ENCODE results near the gene RALGPS1. TPM values are rescaled to one million over a fixed set of nuclear protein-coding genes. Genes with fewer than 3 reads are reported as not detected.

RALGPS1 gene
- total RNA-seq, 1 experiment from 2014 or later, result 0.03 TPM

- no peak for DNase-seq
- H3K27me3 ChIP-seq, result no peaks in the 10 kb centered on the region
- no peak overlapping the region for H3K4me3 ChIP-seq
- peaks cover 14% of the 10 kb centered on the region for H3K36me3 ChIP-seq
- no peaks in the 10 kb centered on the region for H3K9me3 ChIP-seq
These were observed 27.7 kb upstream of the RALGPS1 start for GRCh38 chr9:126886897-126887296.

DNA sequence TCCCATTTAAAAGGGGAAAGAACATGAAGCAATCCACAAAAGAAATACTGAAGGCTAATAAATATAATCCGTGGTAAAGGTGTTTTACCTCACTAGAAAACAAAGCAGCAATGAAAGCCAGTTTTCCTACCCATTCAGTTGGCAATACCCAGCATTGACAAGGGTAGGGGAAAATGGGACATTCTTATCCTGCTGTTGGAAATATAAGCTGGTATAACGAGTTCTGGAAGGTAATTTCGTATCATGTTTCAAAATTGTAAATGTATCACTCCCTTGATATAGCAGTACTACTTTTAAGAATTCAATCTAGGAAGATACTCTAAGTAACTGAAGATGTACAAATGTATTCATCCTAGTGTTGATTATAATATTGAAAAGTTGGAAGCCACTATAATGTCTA lies 22.9 kb upstream of the RALGPS1 start:
- Histone ChIP-seq H3K36me3 (no peaks in the 10 kb centered on the region), H3K9me3 (no peaks in the 10 kb centered on the region), H3K4me3 (no peak overlapping the region), H3K27me3 (no peaks in the 10 kb centered on the region)
- DNase-seq, result no peak

GRCh38 chr9:126893079-126893478 lies 21.5 kb upstream of the RALGPS1 start:
- Histone ChIP-seq H3K36me3 (no peaks in the 10 kb centered on the region), H3K27me3 (no peaks in the 10 kb centered on the region), H3K9me3 (no peaks in the 10 kb centered on the region), H3K4me3 (no peak overlapping the region)
- DNase-seq, result no peak

DNA sequence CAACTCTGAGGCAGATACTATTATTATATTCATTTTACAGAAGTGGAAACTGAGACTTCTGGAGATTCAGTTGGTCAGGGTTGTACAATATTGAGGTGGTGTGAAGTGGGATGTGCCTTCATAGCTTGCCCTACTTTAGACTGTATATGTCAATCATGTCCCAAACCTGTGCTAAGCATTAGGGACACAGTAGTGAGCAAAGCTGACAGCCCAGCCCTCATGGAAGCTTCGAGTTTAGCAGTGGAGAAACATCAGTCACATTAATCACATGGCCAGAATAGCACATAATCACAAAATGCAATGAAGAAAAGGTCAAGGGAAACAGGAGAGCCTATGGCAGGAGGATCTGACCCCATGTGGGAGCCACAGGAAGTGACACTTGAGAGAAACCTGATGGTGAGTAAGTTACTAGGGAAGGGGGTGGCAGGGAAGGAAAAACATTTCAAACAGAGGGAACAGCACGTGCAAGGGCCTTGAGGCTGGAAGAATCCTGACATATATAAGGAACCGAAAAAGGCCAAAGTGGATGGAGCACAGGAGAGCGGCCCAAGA lies 20.5 kb upstream of the RALGPS1 start:
- no peaks in the 10 kb centered on the region for H3K36me3 ChIP-seq
- DNase-seq, result no peak
- H3K4me3 ChIP-seq, result no peak overlapping the region
- H3K27me3 ChIP-seq, result no peaks in the 10 kb centered on the region
- no peaks in the 10 kb centered on the region for H3K9me3 ChIP-seq

GRCh38 chr9:126902210-126902609 lies 12.4 kb upstream of the RALGPS1 start:
- H3K9me3 ChIP-seq, result no peaks in the 10 kb centered on the region; the same call in 1 of the 2 replicates
- H3K27me3 ChIP-seq, result peaks cover 4% of the 10 kb centered on the region; the same call in 1 of the 2 replicates
- no peak overlapping the region for H3K4me3 ChIP-seq
- DNase-seq, result no peak
- no peaks in the 10 kb centered on the region for H3K36me3 ChIP-seq

GRCh38 chr9:126904586-126904985 lies 10.0 kb upstream of the RALGPS1 start:
- H3K36me3 ChIP-seq, result no peaks in the 10 kb centered on the region
- peaks cover 4% of the 10 kb centered on the region; the same call in 1 of the 2 replicates for H3K27me3 ChIP-seq
- H3K4me3 ChIP-seq, result no peak overlapping the region
- DNase-seq, result no peak
- H3K9me3 ChIP-seq, result no peaks in the 10 kb centered on the region; the same call in 1 of the 2 replicates

- Histone ChIP-seq H3K27me3 (peaks cover 4% of the 10 kb centered on the region; the same call in 1 of the 2 replicates), H3K36me3 (no peaks in the 10 kb centered on the region), H3K9me3 (no peaks in the 10 kb centered on the region; the same call in 1 of the 2 replicates), H3K4me3 (no peak overlapping the region)
- DNase-seq, result no peak
These were observed 8.5 kb upstream of the RALGPS1 start for GRCh38 chr9:126906091-126906490.

DNA sequence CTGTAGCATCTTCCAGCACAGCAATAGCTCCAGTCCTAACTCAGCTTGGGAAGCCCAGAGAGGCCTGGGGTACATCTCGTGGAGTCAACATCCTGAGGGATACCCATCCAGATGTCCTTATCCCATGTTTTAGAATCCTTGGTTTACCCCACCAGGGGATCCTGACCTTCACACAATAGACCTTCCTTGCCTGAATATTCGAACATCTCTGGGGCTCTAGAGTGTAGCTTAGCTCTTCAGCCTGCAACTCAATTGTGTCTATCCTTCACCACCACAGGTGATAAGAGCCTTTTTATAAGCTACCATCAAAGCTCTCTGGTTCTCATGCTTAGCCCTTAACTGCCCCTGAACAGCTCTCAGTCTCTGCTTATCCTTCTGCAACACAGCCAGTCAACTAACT lies 7.5 kb upstream of the RALGPS1 start:
- Histone ChIP-seq H3K9me3 (no peaks in the 10 kb centered on the region), H3K4me3 (no peak overlapping the region), H3K36me3 (no peaks in the 10 kb centered on the region), H3K27me3 (peaks cover 6% of the 10 kb centered on the region; the same call in 1 of the 2 replicates)
- DNase-seq, result no peak

DNA sequence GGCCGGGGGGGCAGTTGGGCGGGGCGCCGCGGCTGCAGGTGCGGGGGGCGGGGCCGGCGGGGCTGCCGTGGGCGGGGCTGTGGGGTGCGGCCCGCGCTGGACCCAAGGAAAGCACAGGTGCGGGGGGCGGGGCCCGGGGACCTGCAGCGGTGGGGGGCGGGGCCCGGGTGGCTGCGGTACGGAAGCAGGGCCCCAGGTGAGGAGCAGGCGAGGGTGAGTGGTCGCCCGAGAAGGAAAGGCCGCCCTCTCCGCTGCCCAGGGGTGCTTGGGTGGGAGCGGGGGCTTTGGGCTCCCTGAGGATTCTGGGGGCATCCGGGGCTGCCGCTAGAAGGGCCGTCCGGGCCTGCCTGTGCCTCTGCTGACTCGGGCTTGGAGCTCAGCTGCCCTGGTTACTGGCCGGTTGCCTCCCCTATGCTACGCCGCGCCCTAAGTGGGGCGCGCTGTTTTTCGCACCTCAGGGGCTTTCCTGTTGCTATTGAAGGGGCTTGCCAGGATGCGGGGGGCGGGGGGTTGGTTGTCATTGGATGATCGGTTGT lies 767 bp downstream of the RALGPS1 start:
- no peak for DNase-seq
- Histone ChIP-seq H3K36me3 (no peaks in the 10 kb centered on the region), H3K4me3 (no peak overlapping the region), H3K27me3 (peaks cover 4% of the 10 kb centered on the region; the same call in 1 of the 2 replicates), H3K9me3 (no peaks in the 10 kb centered on the region)

DNA sequence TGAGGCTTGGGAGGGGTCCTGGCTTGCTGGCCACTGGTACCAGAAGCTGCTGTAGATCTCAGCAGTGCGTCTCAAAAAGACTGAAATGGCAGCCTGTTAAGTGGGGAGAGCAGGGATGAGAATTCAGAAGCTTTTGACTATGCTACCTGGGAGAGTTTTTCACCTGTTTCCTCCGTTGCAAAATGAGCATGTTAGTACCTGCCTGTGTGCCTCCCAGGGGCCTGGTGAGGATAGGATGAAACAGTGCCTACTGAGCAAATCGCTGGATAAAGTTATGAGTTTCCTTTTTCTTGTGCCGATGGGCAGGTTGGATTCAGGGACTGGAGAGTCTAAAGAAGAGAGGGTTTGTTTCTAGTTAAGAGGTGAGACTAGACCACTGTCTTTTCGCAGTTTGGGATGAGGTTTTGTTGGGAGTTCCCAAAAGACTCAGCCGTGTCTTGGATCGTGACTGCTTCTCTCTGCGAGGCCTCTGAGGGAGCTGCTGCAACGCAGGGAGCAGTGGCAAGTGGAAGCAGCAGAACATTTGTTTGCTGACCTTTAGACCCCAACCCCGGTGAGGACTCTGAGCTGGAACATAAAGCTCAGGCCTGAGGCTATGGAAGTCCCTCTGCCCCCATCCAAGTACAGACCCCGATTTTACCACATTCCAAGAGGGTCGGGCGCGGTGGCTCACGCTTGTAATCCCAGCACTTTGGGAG lies 1.4 kb downstream of the RALGPS1 start:
- no peak for DNase-seq
- H3K4me3 ChIP-seq, result no peak overlapping the region
- H3K9me3 ChIP-seq, result no peaks in the 10 kb centered on the region

DNA sequence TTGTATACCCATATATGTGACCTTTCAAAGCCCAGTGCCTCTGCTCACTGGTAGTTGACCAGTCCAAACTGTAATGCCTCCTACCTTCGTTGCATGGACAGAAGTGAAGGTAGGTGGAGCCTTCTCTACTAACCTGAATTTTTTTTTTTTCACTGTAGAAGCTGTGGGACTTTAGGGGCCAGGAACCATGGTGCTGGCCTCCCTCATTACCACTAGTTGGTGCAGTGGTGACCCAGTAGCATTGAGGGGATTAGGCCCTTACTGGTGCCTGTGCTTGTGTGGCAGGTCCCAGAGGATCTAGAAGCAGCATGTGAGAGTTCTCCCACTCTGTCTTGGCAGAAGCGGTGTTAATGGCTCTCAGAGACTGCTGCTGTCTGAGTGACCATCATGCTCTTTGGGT lies 2.3 kb downstream of the RALGPS1 start:
- no peak for DNase-seq
- H3K36me3 ChIP-seq, result no peaks in the 10 kb centered on the region
- no peak overlapping the region for H3K4me3 ChIP-seq
- H3K9me3 ChIP-seq, result no peaks in the 10 kb centered on the region
- H3K27me3 ChIP-seq, result 0 out of 2 replicates have a peak, but pooled peaks cover 3% of the 10 kb centered on the region

More for the DNA sequence above, 1.4 kb downstream of the RALGPS1 start:
- no peaks in the 10 kb centered on the region for H3K36me3 ChIP-seq
- H3K27me3 ChIP-seq, result peaks cover 4% of the 10 kb centered on the region; the same call in 1 of the 2 replicates

DNA sequence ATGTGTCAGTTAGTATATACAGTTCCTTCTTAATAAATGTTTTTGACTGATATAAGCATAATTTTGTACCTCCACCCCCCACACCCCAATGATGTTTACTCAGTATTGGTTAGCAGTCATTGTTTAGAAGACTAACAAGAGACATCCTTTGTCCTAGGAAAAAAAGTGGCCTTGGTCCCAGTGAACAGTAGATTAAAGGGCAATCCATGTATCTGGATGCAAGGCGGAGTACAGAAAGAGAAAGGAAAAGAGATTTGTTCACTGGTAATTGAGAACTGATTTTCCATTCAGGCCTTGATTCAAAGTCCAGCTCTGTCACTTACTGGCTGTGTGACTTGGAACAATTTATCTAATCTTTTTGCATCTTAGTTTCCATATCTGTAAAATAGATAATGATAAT lies 4.6 kb downstream of the RALGPS1 start:
- no peak for DNase-seq
- Histone ChIP-seq H3K4me3 (no peak overlapping the region), H3K27me3 (no peaks in the 10 kb centered on the region), H3K36me3 (no peaks in the 10 kb centered on the region), H3K9me3 (no peaks in the 10 kb centered on the region)

GRCh38 chr9:126925876-126926275 lies 11.3 kb downstream of the RALGPS1 start:
- Histone ChIP-seq H3K4me3 (no peak overlapping the region), H3K36me3 (no peaks in the 10 kb centered on the region), H3K27me3 (no peaks in the 10 kb centered on the region), H3K9me3 (no peaks in the 10 kb centered on the region)
- DNase-seq, result no peak

GRCh38 chr9:126926364-126926763 lies 11.8 kb downstream of the RALGPS1 start:
- no peak for DNase-seq
- H3K4me3 ChIP-seq, result no peak overlapping the region
- H3K9me3 ChIP-seq, result no peaks in the 10 kb centered on the region
- no peaks in the 10 kb centered on the region for H3K27me3 ChIP-seq
- H3K36me3 ChIP-seq, result no peaks in the 10 kb centered on the region

GRCh38 chr9:126927419-126927818 lies 12.8 kb downstream of the RALGPS1 start:
- no peaks in the 10 kb centered on the region for H3K9me3 ChIP-seq
- no peaks in the 10 kb centered on the region for H3K27me3 ChIP-seq
- DNase-seq, result no peak
- H3K4me3 ChIP-seq, result no peak overlapping the region
- no peaks in the 10 kb centered on the region for H3K36me3 ChIP-seq

DNA sequence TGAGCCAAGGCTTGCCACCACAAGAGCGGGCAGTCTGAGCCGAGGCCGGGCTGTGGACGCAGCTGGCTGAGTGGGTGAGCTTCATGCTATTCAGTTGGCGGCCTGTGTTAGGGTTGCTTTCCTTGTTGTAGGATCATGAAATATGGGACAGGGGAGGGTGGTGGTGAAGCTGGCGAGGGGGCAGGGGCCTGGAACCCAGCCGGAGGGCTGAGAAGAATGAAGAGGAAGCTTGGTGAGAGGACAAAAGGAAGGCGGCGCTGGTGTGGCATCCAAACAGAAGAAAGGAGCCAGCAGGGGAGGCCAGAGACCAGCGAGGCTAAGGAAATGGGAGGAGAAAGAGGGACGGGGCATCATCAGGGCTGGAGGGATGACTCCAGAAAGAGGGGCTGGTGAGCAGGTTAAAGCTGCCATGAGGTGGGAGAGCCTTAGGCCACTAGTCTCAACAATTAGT lies 18.3 kb downstream of the RALGPS1 start:
- no peak for DNase-seq
- Histone ChIP-seq H3K9me3 (no peaks in the 10 kb centered on the region), H3K27me3 (no peaks in the 10 kb centered on the region), H3K4me3 (no peak overlapping the region), H3K36me3 (no peaks in the 10 kb centered on the region)

DNA sequence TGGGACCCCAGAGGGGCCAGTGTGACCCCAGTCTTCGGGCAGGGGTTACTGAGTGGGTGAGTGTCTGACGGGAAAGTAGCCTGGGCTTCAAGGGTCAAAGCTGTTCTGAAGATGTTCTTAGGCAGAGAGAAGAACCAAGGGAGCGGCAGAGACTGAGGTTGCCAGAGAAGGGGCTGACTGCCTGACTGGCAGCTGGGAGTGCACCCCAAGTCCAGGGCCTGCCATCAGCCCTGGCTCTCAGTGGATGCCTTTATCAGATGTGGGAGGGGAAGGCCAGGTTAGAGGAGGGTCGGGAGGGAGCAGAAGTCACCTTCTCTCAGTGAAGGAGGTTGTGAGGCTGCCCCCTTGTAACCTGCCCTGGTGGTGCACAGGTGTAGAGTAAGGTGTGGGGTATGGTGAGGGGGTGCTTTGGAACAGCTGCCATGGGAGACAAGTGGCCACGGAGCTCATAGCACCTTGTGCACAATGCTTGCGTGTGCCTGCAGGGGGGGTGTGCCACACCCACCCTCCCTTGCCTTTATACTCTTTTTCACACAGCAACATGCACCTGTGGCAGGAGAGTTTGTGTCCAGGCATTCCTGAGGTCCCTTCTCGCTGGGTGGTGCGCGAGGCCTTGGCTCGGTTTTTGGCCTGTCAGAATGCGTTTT lies 18.9 kb downstream of the RALGPS1 start:
- DNase-seq, result no peak
- no peak overlapping the region for H3K4me3 ChIP-seq
- no peaks in the 10 kb centered on the region for H3K27me3 ChIP-seq
- no peaks in the 10 kb centered on the region for H3K9me3 ChIP-seq
- H3K36me3 ChIP-seq, result no peaks in the 10 kb centered on the region
